GM18507 (cell line): Measurements from ENCODE around the gene CST7.

Experiments used
- DNase-seq: peaks from one replicate; pipeline ENCODE4 v3.0.0; 2011; ENCODE audit warnings: low read depth; ENCODE audit not compliant: insufficient read length; ENCODE audit errors: extremely low spot score
- FAIRE-seq: peaks from 2 replicates; lab custom pipeline; 2011; peaks lifted over from hg19 to GRCh38; lab: Jason Lieb, UNC

Gene CST7

DNA sequence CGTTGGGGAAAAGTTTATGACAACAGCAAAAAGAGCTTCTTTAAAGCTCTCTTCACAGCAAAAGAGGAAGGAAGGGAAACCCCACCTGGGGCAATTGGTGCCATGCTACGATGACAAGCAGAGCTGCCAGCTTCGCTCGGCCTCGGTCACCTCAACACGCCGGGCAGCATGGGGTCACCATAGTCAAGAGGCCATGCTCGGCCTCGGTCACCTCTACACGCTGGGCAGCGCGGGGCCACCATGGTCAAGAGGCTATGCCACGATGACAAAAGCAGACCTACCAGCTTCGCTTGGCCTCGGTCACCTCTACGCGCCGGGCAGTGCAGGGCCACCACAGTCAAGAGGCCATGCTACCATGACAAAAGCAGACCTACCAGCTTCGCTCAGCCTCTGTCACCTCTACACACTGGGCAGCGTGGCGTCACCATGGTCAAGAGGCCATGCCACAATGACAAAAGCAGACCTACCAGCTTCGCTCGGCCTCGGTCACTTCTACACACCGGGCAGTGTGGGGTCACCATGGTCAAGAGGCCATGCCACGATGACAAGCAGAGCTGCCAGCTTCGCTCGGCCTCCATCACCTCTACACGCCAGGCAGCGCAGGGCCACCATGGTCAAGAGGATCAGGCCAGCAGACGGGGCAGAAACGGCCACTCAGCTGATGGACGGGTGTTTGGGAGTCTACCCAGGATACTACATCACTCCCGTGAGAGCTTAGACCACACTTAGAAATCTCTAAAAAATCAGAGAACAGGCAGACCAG is 31.4 kb downstream of the CST7 start:
- no peak for DNase-seq

DNA sequence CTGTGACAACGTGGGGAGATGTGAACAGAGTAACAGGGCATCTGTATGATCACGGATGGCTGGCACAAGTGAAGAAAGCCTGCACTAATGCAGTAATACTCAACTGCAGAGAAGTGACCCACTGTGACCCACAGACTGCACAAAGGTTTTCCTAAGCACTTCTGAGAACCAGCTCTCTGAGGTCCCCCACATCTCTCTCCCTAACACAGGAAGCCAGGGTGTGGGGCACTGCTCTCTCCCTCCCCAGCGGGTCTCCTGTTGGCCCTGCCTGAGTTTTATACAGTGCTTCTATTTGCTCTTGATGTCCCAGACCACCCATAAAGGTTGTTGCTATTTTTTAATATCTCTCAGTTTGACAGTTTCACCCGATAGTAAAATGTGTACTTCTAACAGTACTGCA is 32.2 kb downstream of the CST7 start:
- FAIRE-seq (no peak), DNase-seq (no peak)

More for the DNA sequence above, 31.4 kb downstream of the CST7 start:
- no peak for FAIRE-seq

DNA sequence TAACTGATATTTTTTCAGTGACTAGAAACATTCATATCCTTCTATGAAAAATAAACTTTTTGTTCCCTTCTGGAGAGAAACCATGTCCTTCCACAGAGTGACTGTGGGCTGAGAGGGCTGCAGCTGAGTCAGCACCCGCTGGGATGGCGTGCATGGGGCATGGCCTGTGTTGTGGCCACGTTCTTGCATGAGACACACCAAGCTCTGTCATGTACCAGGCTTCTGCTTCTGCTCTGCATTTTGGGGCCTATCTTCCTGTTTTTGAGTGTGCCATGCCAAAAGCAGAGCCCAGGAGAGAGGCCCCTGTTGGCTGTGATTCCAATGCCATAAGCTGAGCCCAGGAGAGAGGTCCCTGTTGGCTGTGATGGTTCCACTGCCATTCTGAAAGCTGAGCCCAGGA is 32.7 kb downstream of the CST7 start:
- FAIRE-seq (no peak), DNase-seq (no peak)

DNA sequence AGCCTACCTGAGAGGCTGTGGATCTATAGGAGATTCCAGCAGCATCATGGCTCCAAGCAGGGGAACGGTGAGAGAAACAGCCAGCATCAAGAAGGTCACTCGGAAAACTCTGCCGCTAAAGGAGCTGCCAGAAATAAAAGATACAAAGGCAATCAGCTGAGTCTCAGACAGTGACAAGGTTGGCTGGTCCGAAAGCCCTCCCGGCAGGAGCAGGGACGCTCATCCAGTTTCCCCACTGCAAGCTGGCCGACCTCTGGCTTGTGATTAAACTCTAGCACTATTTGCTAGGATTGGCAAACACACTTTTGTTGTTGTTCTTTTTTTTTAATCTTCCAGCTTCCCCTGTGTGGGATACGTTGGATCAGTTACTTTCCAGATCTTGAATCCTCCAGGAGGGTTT is 34.8 kb downstream of the CST7 start:
- DNase-seq, result no peak
- FAIRE-seq, result no peak

DNA sequence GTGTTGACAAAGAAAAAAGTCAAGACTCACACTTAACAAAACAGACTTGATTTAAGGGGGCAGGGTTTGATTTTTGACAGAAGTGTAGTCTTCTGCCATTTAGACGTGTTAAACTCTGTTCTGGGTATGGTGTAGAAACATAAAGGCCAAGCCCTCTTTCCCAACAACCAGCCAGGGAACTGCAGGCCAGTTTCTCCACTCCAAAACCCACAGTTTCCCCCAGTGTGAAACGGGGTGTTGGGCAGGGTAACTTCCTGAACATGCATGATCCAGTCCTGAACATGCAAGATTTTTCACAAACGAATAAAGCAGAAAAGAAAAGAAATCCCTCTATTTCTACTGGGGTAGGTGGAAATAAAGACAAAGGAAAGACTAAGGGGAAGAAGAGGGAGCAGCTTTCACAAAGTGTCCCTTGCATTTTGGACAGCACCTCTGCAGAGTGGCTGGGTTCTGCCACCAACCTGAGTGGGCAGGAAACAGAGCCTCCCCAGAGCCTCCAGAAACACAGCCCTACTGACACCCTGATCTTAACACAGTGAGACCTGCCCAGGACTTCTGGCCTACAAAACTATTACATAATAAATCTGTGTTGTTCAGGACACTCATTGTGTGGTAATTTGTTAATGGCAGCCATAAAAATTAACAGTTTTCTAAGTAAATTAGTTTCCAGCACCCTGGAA is 36.0 kb downstream of the CST7 start:
- DNase-seq, result no peak
- FAIRE-seq, result no peak

DNA sequence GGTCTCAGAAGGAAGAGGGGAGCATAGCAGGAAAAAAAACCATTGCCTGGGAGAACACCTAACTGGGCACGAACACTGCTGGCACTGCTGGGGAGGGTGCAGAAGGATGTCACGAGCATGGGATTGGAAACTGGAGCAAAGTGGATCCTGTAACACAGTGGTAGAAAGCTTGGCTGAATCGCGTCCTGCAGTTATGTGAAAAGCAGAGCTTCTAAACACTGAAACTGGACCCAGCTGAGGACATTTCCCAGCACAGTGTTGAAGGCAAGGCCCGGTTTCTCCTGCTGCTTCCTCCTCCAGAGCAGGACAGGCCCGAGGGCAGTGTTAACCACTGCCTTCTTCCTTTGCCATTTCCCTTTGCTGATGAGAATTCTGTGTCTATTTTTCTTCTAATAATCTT is 36.7 kb downstream of the CST7 start:
- no peak for DNase-seq
- no peak for FAIRE-seq

DNA sequence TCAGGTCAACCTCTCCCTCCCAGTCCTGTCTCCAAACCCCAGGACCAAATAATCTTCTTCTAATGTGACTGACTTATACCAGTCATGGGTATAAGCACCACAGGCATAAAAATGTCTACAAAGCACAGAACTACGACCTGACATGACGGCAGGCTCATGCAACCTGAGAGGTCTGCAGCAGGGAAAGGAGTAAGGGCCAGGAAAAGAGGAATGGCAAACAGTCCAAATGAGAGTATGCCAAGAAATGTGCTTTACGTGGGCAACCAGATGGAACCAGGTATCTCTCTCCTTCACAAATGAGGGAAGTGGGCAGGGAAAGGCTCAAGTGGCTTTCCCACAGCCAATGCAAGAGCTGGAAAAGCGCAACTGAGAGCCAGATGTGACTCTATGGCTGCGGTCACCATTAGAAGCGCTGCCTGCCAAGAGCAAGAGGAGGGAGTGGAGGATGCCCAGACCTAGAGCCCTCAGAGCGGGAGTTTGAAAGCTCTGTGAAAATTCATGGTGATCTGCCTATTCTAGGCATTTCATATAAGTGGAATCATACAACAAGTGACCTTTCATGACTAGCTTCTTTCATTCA is 37.5 kb downstream of the CST7 start:
- DNase-seq (no peak), FAIRE-seq (no peak)

DNA sequence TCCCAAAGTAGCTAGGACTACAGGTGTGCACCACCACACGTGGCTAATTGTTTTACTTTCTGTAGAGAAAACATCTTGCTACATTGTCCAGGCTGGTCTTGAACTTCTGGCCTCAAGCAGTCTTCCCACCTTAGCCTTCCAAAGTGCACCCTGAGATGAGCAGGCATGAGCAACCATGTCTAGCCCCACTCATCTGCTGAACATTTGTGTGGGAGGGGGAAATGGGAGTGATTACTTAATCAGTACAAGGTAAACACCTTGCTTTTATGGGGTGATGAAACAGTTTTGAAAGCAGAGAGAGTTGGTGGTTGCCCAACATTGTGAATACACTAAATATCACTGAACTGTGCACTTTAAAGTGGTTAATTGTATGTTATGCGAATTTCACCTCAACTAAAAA is 38.2 kb downstream of the CST7 start:
- no peak for FAIRE-seq

DNA sequence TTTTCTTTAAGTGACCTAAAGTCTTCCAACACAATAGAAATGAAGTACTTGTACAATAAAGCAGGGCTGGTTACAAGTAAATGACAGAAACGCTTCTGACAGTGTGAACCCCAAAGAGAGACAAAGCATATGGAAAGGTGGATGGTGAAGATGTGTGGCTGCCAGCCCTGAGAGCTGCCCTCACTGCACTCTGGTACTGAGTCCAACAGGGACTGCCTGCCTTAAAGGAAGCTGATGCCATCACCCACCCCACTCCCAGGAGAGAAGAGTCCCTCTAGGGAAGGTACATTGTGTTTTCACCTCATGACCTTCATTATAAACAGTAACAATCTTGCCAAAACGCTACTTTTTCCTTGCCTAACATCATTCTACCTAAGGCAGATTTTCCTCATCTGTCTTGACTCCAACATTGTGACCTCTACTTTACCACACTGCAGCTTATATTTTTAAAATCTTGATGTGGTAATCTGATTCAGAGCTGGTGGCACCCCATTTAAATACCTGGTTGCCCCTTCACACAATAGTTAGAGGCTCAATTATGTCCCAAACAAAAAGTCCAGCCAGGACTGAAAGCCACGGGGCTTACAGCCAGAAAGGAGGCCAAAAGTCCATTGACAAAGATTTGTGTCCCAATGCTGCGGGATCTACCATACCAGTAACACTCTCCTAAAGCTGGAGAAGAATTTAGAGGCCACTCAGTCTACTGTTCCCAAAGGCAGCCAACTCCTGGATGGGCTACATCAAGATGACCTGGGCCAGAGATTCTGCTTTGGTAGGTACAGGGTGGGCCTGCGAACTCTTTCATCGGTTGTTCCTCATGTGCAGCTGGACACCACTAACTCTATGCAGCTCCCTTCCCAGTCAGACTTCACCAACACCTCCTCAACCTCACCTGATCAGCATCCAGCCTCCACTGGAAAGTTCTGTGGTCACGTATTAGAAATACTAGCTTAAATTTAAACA is 39.1 kb downstream of the CST7 start:
- DNase-seq (no peak), FAIRE-seq (no peak)

More for the DNA sequence above, 38.2 kb downstream of the CST7 start:
- DNase-seq, result no peak

DNA sequence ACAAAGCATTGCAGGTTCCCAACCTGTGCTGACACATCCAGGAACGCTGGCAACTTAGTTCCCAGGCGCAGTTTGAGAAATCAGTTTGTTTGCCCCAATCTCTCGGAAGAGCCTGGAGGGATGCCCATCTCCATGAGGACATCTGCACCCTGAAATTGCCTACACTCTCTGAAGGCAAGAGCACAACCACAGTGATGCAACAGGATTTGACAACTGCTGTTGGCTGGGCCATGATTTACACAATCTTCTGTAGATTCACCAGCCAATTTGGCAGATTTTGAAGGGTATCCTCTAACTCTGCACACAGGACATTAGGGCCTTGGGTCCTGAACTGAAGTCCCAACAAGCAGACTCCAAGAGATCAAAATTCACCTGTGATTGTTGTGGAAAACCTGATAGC is 40.1 kb downstream of the CST7 start:
- FAIRE-seq (no peak), DNase-seq (no peak)

DNA sequence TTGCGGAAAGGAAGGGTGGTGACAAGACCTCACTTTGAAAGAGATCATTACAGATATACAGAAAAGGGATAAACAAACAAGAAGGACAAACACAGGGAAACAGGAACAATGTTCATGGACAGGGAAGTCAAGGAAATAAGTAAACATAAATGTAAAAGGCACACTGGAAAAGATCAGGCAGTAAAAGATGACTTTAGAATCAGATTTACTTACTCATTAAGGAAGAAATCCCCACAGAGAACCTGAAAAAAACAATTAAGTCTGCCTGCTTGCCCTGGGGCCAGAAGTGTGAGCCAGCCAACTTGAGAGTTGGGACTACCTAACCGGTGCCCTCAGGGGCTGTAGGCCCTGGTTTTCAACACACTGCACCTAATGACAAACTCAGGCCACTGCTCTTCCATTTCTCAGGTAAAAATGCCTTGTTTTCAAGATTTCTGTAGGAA is 41.8 kb downstream of the CST7 start:
- DNase-seq (no peak), FAIRE-seq (no peak)

DNA sequence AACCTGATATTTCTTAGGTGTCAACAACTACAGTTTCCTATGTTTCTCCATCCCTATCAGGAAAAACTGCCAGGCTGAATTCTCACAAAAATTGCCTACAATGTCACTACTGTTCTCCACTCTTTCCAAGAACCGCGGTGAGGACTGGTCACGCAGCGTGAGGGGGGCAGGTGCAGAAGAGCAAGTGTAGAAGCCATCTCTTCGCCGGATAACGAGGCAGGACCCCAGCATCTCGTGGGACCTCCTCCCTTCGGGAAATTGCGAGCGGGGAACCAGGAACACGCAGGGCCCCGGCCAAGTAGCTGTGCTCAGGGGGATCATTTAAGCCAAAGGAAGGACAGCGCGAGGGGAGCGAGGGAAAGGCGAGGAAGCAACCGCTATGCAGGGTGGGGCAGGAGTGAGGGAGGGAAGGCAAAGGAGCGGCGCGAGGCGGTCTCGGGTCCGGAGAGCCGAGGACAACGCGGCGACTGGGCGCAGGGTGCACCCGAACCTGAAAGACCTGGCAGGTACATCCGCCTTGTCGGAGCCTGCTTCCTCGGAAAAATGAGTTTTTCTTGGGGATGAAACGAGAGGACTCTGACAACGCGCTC is 42.9 kb downstream of the CST7 start:
- FAIRE-seq (no peak), DNase-seq (peak; percentile 8)

DNA sequence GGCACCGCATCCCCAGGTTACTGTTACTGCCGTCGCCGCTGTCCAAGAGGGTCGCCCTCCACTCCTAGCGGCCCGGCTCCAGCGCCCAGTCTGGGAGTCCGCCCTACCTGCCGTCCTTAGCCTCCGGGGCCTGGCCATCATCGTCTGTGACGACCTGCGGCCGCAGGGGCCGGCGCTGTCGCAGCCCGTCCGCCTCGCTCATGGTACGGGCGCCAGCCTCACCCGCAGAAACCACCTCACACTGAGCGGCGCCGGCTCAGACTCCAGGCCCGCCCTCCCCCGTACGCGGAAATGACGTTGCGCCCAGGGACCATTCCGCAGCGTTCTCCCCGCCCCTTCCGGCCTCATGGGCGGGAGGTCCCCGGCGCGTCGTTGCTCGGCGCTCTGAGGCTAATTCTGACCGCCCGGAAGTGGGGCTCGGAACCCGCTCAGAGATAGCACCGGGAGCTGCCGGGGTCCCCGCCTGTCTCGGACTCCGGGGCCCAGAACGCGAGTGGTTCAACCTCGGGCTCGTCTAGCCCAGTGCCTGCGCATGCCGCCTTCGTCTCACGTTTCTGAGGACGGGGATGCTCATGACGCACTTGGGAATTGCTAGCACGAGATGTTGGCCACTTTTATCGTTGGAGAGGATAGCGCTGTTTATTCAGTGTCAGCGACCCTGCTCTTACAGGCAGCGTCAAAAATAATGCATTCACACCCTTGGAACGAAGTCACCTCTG is 43.6 kb downstream of the CST7 start, which contains the start of gene APMAP:
Gene APMAP (minus strand): TSS at position 265 of the 719 bp plus-strand sequence. CDS start 63 bp downstream, at position 202.
- FAIRE-seq, result peak; percentile 92

DNA sequence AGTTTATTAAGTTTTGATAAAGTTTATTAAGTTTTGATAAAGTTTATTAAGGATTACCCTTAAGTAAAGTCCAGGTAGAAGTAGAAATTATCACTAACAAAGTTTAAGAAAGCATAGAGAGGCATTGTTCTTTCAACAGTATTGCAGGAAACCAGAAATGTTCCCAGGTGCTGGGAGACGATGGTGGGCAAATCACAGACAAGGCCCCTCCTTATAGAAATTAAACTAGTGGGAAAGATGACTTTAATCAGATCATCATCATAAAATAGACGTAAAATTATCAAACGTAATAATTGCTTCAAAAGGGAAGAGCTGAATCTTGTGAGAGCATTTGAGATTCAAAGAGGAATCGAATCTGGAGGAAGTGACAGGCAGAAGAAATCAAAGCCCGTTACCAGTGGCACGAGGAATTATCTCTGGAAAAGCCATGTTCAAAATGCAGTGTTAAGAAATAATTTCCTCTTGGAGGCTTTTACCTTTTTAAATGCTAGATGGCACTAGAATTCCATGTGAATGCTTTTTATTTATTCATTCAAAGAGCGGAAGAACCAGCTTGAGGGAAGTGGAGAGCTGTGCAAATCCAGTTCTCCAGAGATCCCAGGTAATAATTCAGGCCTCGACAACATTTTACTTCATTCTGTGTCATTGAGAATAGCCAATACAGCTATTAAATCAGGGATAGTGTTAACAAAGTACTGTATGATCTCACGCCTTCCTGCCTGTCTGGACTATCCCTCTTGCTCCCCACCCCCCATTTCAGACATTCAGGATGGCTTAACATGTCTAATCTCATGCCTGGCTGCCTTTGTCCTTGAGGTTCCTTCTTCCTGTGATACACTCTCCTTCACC is 44.5 kb downstream of the CST7 start:
- FAIRE-seq (no peak), DNase-seq (no peak)

More for the DNA sequence above, 43.6 kb downstream of the CST7 start, which contains the start of gene APMAP:
- DNase-seq, result peak; percentile 97

DNA sequence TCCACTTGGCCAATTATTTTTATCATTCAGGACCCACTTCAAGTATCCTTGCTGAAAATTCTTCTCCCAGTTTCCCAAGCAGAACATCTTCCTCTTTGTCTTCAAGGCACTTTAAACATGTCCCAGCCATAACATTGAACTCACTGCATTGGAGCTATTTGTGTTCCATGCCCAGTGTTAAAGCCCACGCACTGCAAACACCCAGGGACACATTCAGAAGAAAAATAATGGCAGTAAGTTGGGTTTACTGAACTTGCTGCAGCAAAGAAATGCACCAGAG is 45.1 kb downstream of the CST7 start:
- FAIRE-seq, result no peak
- DNase-seq, result no peak

DNA sequence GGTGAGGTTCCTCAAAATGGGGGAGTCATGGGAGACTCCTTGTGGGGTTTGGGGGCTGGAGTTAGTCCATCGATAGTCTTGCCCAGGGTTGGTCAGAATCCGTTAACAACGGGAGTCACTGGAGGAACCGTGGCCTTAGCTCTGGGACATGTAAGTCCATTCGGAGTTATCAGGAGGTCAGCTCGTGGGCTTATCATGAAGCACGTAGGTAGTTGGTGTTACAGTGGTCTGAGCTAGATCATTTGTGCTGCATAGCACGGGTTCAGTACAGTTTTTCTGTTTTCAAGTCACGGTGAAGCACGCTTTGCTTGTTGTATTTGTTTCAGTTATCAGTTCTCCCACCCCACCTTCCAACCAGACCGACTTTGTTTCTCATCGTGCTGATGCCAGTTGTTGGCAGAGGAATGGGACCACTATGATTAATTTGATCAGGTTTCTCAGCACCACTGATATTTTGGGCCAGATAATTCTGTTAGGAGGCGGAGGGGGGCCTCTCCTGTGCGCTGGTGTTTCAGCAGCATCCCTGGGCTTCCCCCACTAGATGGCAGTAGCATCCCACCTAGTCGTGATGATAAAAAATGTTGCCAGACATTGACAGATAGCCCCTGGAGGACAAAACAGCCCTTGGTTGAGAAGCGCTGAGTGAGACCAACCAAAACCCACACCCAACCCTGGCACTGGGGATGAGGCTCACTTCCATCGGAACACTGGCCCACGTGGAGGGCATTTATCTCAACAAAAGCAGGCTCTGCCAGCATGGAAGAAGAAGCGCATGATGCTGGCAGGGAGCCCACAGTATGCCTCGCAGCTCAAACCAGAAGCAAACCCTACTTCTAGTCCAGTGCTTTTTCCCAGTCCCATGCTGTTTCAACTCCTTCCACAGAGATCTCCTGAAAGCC is 45.6 kb downstream of the CST7 start:
- DNase-seq, result peak; percentile 57
- peak; percentile 86 for FAIRE-seq
